Left lobe of liver (tissue), 2 donors: ENCODE results near the gene SP8. TPM values are rescaled to one million over a fixed set of nuclear protein-coding genes. Genes with fewer than 3 reads are reported as not detected.

Experiments
- ATAC-seq: fragments of 200-7000 bp; cut with Tn5 transposase; one replicate; pipeline ENCODE4 v1.9.1; 2020; ENCODE audit warnings: mild to moderate bottlenecking, moderate library complexity
- DNase-seq: peaks from one replicate; pipeline ENCODE4 v3.0.0-alpha.2; 2020; ENCODE audit warnings: low spot score
- total RNA-seq: library from RNA; stranded (reverse); gene quantifications from one replicate; pipeline ENCODE4 v1.2.1, GENCODE V29; 2021
- donor health status: DM: no; HTN: no; CAD: no; lungs with moderate emphysema.
- donor health status: DM: no; HTN: yes; CAD: no.

SP8 gene
- total RNA-seq, 1 donor from 2014 or later, result not detected

DNA sequence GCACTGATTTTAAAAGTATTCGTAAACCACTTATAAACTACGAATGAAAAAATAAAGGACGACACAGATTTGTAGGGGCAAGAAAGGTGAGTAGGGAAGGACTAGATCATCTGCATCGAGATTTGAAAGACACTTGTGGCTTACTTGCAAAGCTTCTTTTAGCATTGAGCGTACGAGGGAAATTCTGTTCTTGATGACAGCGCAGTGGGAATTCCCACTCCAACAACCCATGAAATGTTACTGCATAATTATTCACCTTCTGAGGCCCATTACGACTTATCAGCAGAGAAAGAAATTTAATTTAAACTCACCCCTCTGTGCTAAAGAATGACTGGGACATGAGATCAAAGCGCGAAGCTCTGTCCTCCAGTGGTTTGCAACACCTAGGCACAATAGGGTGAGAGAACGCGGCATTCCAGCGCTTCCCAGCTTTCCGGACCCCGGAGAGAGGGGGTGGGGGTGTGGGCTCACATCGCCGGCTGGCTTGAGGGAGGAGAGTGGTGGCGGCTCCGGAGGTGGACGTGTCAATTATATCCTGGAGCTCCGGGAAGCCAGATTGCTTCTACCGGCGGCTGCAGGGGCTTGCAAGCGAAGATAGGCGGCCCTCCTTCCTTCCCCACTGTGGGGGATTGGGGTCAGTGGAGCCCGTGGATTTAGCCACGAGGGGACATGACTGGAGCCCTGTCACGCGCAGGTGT lies 10.3 kb downstream of the SP8 start:
- DNase-seq, result no peak
- ATAC-seq, result no peak

DNA sequence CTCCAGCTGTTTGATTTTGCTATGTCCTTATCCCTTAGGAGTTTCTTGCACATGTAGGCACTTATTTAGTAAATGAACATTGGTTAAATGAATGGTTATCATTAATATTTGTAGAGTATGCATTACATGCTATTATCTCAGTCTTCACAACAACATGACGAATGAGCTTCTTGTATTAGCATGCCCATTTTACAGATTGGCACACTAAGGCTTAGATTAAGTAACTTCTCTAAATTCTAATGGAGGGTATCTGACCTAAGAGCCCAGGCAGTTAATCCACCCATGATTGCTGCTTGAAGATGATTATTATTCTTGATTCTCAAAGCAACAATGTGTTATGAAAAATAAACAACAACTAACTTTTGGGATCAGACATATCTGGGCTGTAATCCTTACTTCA lies 32.7 kb downstream of the SP8 start:
- ATAC-seq, result no peak
- no peak for DNase-seq

DNA sequence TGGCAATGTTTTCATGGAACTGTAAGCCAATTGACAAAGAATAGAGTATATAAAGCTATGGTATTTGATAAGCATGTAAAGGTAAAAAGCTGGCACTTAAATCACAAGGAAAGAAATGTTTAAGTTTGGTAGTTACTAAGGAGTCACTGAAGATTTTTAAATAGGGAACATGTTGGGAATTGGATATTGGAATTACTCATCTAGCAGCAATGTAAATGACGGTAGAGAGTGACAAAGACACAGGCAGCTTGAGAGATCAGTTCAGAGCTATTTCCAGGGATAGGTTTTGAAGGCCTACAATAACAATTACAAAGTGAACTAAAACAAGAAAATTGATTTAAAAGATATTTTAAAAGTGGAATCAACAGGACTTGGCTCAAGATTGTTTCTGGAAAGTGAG lies 36.8 kb downstream of the SP8 start:
- no peak for ATAC-seq
- no peak for DNase-seq

DNA sequence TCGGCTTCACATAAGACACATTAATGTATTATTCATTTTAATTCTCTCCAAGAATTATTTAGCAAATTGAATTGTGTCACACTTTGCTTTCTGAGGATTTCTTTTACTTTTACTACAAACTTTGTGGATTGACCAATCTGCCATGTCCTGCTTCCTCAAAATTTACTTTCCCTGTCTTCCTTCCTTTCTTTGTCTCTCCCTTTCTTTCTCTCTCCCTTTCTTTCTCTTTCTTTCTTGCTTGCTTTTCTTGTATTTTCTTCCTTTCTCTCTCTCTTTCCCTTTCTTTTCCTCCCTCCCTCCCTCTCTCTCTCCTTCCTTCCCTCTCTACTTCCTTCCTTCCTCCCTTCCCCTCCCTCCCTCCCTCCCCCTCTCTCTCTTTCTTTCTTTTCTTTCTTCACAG lies 37.8 kb downstream of the SP8 start:
- ATAC-seq, result no peak

DNA sequence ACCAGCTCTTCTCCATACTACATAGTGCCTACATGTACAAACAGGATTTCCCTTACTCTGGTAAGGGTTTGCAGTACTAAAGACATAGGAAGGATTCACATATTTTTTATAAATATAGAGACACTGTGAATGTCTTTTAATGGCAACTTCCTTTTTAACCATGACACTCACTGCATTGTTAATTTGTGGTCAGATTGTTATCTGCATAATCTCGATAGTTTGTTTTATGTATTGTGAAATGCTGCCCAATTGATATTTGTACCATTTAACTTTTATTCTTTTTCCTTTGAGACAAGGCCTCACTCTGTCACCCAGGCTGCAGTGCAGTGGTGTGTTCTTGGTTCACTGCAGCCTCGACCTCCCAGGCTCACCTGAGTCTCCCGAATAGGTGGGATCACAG lies 39.7 kb downstream of the SP8 start:
- DNase-seq, result no peak
- ATAC-seq, result no peak

More for the DNA sequence above, 37.8 kb downstream of the SP8 start:
- no peak for DNase-seq

DNA sequence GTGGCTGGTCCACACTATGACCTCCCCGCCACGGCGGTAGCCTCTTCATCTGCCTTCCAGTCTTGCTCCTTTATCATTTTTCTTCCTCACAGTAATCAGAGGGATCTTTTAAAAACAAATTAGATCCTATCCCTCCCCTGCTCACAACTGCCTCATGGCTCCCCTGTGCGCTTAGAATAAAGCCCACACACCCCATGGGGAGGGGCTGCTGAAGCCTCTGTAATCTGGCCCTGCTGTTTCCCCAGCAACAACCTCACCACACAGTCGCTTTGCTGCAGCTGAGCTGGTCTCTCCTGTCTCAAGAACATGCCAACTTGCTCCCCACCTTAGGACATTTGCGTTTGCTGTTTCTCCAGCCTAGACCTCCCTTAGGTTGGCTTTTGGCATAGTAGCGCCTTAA lies 41.0 kb downstream of the SP8 start:
- DNase-seq (no peak), ATAC-seq (no peak)

DNA sequence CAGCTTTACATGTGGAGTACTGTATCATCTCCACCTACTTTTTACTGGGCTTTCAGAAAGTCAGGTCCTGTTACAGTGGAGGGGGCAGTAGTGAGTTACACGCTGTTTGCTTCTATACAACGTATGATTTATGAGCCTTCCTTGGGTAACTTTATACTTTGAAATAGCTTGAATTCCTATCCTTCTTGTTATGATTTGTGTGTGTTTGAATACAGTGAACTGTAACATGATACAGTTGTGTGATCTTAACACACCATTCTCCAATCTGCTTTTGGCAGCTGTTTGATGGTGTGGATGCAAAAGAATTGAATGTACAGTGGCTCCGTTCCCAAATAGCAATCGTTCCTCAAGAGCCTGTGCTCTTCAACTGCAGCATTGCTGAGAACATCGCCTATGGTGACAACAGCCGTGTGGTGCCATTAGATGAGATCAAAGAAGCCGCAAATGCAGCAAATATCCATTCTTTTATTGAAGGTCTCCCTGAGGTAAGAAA lies 41.7 kb downstream of the SP8 start:
- no peak for DNase-seq

DNA sequence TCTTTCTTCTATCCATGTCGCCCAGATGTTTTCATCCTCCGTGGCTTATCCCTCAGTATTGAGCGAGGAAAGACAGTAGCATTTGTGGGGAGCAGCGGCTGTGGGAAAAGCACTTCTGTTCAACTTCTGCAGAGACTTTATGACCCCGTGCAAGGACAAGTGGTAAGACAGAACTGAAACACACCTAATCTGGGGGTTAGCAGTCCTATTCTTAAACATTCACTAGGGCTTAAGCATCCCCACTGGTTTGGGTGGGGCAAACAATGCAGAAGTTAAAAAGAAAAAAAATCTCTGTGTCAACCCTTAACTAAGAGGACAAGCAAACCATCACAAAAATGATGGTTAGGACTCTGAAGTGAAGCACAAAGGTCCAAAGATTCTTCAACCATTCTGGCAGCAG lies 43.8 kb downstream of the SP8 start:
- ATAC-seq (peak; percentile 60), DNase-seq (no peak)

More for the DNA sequence above, 41.7 kb downstream of the SP8 start:
- no peak for ATAC-seq

DNA sequence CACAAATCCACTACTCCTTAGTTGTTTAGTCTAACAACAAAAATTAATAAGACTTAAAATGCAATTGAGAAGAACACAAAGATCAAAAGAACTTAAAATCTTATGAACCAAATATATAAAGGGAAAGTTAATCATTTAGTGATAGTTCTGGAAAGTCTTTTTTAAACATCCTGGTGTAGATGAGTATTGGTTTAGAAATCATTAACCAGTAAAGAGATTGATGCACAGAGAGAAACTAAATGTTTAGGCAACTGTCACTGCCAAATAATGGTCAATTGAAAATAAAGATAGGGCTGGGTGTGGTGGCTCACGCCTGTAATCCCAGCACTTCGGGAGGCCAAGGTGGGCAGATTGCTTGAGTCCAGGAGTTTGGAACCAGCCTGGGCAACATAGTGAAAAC lies 44.9 kb downstream of the SP8 start:
- no peak for ATAC-seq

DNA sequence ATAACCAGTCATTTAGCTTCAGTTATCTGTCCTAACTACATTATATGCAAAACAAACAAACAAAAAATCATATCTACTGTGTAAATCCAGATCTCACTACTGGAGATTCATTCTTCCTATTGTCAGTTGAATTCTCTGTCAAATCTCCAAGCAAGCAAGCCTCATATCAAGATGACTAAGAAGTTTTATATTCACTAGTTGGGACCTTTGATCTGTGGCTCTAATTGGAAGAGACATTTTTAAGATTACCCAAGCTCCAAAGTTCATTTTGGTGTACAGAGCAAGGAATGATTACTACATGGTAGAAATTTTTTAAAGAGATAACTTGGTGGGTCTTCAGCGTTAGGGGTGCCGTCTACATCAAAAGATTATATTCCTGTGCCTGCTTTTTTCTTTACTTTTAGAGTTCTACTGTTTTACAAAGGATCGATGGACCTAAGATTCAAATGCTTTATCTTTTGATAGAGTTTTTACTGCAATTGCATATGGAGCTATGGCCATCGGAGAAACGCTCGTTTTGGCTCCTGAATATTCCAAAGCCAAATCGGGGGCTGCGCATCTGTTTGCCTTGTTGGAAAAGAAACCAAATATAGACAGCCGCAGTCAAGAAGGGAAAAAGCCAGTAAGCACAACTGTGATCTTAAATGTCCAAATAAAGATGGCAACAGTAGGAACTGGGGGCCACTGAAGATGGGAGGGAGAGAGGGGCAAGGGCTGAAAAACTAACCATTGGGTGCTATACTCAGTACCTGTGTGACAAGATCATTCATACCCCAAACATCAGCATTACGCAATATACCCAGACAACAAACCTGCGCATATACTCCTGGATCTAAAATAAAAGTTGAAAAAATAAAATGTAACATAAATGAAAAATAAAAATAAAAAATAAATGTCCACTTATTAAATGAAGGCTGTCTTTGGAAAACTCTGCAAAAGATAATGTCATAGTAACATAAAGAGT lies 47.9 kb downstream of the SP8 start:
- ATAC-seq (peak; percentile 59), DNase-seq (no peak)

More for the DNA sequence above, 44.9 kb downstream of the SP8 start:
- DNase-seq, result no peak

DNA sequence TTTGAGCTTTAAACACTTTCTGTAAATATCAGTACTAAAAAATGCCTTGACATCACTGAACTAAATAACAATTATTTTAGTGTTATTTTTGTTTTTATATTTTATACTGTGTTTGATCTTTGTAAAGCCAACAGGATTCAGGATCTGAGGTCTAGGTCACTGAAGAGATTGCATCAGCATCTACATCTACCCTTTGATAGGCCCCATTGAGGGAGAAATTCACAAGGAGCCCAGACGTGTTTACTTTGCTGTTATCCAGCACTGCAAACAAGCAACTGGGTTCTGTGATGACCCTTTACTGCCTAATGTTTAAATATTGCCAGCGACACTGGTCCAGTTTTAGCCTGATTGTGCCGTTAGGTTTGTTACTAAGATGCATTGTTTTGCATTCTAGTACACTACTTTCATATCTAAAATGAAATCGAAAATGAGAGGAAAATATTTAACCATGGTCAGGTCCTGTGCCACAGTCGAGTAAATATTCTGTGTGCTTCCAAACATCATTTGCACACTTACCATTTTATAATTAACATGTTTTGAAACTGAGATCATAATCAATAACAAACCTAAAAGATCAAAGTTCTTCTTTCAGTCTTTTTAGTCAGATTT lies 48.7 kb downstream of the SP8 start:
- no peak for DNase-seq
- peak; percentile 90 for ATAC-seq

DNA sequence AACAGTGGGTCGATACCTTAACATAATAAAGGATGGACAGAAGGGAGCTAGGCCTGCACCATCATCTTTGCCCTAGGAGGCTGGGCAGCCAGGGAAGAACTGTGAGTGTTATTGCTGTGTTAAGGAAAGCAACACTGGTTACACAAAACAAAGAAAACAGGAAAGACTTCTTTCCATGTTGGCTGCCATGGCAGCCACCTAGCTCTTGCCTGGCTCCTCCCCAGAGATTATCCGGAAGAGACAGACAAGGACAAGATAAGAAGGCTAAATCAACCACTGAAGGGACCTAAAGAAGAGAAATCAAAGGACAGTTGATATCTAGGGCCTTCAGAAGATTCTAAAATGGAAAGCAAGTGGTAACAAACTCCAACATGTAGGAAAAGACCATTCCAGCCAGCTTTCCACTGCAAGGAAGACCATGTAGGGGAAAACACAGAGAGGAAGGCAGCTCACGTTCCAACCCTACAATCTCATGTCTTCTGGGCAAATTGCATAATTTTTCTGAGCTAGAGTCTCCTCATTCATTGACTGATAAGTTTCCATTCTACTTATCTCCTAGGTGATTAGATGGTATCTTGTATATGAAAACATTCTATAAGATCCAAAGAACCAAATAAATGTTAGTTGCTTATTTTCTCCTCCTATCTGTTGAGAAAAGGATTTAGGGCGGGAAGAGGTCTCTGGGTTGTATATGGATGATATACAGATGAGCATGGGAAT lies 51.2 kb downstream of the SP8 start:
- DNase-seq, result no peak
- no peak for ATAC-seq

Other genes starting within 250 kb of the SP8 start
- not detected for gene ABCB5, start 171.2 kb downstream of the SP8 start, total RNA-seq